Measurements from ENCODE around the gene NTM. TPM values are rescaled to one million over a fixed set of nuclear protein-coding genes. Genes with fewer than 3 reads are reported as not detected.
A peak's percentile ranks its signal among the peaks of the same experiment; 100 is the strongest.

NTM gene
- total RNA-seq, 8 experiments from 2014 or later, result 0.80 to 169 (median 18.6) TPM

DNA sequence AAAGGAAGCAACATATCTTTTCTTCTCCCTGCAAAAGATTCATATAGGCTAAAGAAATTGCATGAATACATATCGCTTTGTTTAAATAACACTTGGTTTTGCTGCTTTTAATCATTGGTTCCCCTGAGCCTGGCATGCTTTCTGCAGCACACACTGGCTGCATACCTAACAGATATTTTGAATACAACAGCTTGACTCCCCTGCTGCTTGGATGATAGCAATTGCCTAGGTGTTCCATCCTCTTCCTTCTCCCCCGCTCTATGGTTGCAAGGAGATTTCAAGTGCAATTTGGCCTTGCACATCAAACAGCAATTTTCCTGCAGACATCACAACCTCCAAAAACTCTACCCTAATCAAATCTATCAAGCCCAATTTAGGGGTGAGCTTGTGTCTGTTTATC lies 430.0 kb downstream of the NTM start:
- no peak for ATAC-seq (replicated peaks in 6 of 8)
- Histone ChIP-seq H3K27ac (no peak overlapping the region), H3K4me3 (no peak overlapping the region), H3K4me1 (replicated peaks in 1 of 2) (peaks cover 21 to 42% of the 10 kb centered on the region in 2 donors)
- in situ Hi-C loops (cut with MboI; ENCODE audit: low pct_unique_long_range_greater_than_20kb in 2 of 9, low sequenced_read_pairs in 9 of 9, unreplicated experiment in 9 of 9), result no loop called here
- 63 to 100% (median 89%) methylated on average over 1 to 2 of the region's 2 CpGs; no CpG with 5 or more reads in 3 of the 10 experiments for WGBS, 10 experiments

- H3K27ac ChIP-seq, result peak overlapping the region; percentile 68 to 83
- peaks cover 21 to 45% of the 10 kb centered on the region in 2 donors for H3K4me1 ChIP-seq (replicated peaks in 1 of 2)
- in situ Hi-C loops (cut with MboI; ENCODE audit: low pct_unique_long_range_greater_than_20kb in 2 of 9, low sequenced_read_pairs in 9 of 9, unreplicated experiment in 9 of 9), result no loop called here
- peak in 5 of 8 experiments; percentile 89 to 94 (median 93) for ATAC-seq (replicated peaks in 6 of 8)
- WGBS, 10 experiments, result 0 to 49% (median 6%) methylated on average over 1 to 5 of the region's 9 CpGs; no CpG with 5 or more reads in 2 of the 10 experiments
- H3K4me3 ChIP-seq, result no peak overlapping the region
These were observed 432.2 kb downstream of the NTM start for GRCh38 chr11:131802440-131803115.

DNA sequence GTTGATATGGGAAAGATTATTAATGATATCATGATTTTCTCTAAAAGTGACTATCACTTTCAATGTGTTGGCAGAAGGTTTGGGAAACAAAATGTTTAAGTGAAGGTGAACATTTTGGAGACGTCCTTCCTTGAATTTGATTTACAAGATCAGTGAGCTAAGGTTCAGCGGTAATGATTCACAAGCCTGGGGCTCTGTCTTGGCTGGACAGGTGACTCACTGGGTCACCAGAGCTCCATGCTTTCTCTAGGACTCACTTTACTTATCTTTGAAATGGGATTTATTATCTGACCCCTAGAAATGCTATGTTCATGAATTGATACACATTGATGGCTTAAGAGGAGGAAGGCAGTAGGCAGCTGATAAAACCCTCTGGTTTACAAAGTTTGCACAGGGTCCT lies 437.5 kb downstream of the NTM start:
- in situ Hi-C loops (cut with MboI; ENCODE audit: low pct_unique_long_range_greater_than_20kb in 2 of 9, low sequenced_read_pairs in 9 of 9, unreplicated experiment in 9 of 9), result no loop called here
- H3K4me1 ChIP-seq (replicated peaks in 1 of 2), result peaks cover 26 to 50% of the 10 kb centered on the region in 2 donors
- no peak overlapping the region for H3K27ac ChIP-seq
- ATAC-seq (replicated peaks in 6 of 8), result no peak
- WGBS, 10 experiments, result 0 to 100% (median 90%) methylated on average over 1 to 2 of the region's 2 CpGs; no CpG with 5 or more reads in 4 of the 10 experiments
- no peak overlapping the region for H3K4me3 ChIP-seq

GRCh38 chr11:131808470-131808869 lies 438.1 kb downstream of the NTM start:
- WGBS, 10 experiments, result 17 to 100% (median 82%) methylated on average over 1 to 6 of the region's 6 CpGs; no CpG with 5 or more reads in 2 of the 10 experiments
- ATAC-seq (replicated peaks in 6 of 8), result peak in 5 of 8 experiments; percentile 54 to 77 (median 60)
- Histone ChIP-seq H3K4me1 (replicated peaks in 1 of 2) (peaks cover 21 to 47% of the 10 kb centered on the region in 2 donors), H3K4me3 (no peak overlapping the region), H3K27ac (no peak overlapping the region)
- in situ Hi-C loops (cut with MboI; ENCODE audit: low pct_unique_long_range_greater_than_20kb in 2 of 9, low sequenced_read_pairs in 9 of 9, unreplicated experiment in 9 of 9), result no loop called here

- H3K4me1 ChIP-seq (replicated peaks in 1 of 2), result peaks cover 21 to 47% of the 10 kb centered on the region in 2 donors
- no peak overlapping the region for H3K27ac ChIP-seq
- peak in 3 of 8 experiments; percentile 17 to 25 (median 20) for ATAC-seq (replicated peaks in 6 of 8)
- in situ Hi-C loops (cut with MboI; ENCODE audit: low pct_unique_long_range_greater_than_20kb in 2 of 9, low sequenced_read_pairs in 9 of 9, unreplicated experiment in 9 of 9), result no loop called here
- WGBS, 10 experiments, result 17 to 100% (median 80%) methylated on average over 1 to 9 of the region's 11 CpGs; no CpG with 5 or more reads in 1 of the 10 experiments
- no peak overlapping the region for H3K4me3 ChIP-seq
These were observed 438.9 kb downstream of the NTM start for GRCh38 chr11:131809203-131809918.

- H3K4me3 ChIP-seq, result no peak overlapping the region
- peaks cover 21 to 47% of the 10 kb centered on the region in 2 donors for H3K4me1 ChIP-seq (replicated peaks in 1 of 2)
- ATAC-seq (replicated peaks in 6 of 8), result peak in 1 of 8 experiments; percentile 20
- WGBS, 10 experiments, result 0 to 100% (median 85%) methylated on average over 1 to 2 of the region's 3 CpGs; no CpG with 5 or more reads in 4 of the 10 experiments
- in situ Hi-C loops (cut with MboI; ENCODE audit: low pct_unique_long_range_greater_than_20kb in 2 of 9, low sequenced_read_pairs in 9 of 9, unreplicated experiment in 9 of 9), result no loop called here
- no peak overlapping the region for H3K27ac ChIP-seq
These were observed 440.1 kb downstream of the NTM start for GRCh38 chr11:131810541-131810940.

DNA sequence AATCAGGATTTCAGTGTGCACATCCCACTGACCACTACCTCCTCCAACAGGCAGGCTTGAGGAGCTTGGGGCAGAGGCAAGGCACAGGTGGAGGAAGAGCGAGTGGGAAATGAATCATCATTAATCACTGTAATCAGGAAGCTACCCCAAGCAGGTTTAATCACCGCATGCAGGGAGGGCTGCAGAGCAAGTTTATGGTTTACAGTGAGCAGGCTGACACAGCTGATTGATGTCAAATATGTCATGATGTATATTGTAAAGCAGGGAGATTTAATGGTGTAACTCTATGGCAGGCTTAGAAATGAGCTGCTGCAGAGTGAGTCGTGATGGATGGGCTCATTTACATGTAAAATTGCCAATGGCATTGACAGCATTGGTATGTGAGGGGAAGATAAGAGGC lies 441.0 kb downstream of the NTM start:
- 17 to 90% (median 54%) methylated on average over 1 to 3 of the region's 3 CpGs; no CpG with 5 or more reads in 3 of the 10 experiments for WGBS, 10 experiments
- no peak overlapping the region for H3K4me3 ChIP-seq
- peaks cover 21 to 47% of the 10 kb centered on the region in 2 donors for H3K4me1 ChIP-seq (replicated peaks in 1 of 2)
- in situ Hi-C loops (cut with MboI; ENCODE audit: low pct_unique_long_range_greater_than_20kb in 2 of 9, low sequenced_read_pairs in 9 of 9, unreplicated experiment in 9 of 9), result no loop called here
- no peak overlapping the region for H3K27ac ChIP-seq
- peak in 5 of 8 experiments; percentile 67 to 85 (median 71) for ATAC-seq (replicated peaks in 6 of 8)

DNA sequence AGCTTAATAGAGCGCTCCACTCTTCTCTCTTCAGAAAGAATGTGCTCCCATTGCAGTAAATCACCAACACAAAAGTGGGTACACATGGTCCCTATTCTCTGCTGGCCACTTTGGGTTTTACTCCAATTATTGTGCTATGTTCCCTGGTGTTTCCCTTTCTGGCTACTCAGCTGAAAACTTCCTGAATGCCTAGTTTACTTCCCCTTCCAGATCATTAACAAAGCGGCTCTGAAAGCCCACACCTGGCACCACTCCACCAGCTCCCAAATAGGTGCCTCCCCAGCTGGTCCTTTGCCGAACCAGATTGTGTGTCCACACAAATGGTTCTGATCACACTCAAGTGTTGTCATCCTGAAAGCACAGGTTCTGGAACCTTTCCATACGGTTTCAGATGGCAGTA lies 443.7 kb downstream of the NTM start:
- ATAC-seq (replicated peaks in 6 of 8), result no peak
- Histone ChIP-seq H3K4me3 (no peak overlapping the region), H3K4me1 (replicated peaks in 1 of 2) (peaks cover 10 to 22% of the 10 kb centered on the region in 2 donors), H3K27ac (no peak overlapping the region)
- in situ Hi-C loops (cut with MboI; ENCODE audit: low pct_unique_long_range_greater_than_20kb in 2 of 9, low sequenced_read_pairs in 9 of 9, unreplicated experiment in 9 of 9), result no loop called here
- WGBS, 10 experiments, result 42 to 86% (median 77%) methylated on average over 2 to 4 of the region's 4 CpGs; no CpG with 5 or more reads in 3 of the 10 experiments

- in situ Hi-C loops (cut with MboI; ENCODE audit: low pct_unique_long_range_greater_than_20kb in 2 of 9, low sequenced_read_pairs in 9 of 9, unreplicated experiment in 9 of 9), result no loop called here
- WGBS, 10 experiments, result 0 to 90% (median 80%) methylated on average over 1 to 5 of the region's 11 CpGs; no CpG with 5 or more reads in 7 of the 10 experiments
- Histone ChIP-seq H3K4me1 (replicated peaks in 1 of 2) (peaks cover 5 to 12% of the 10 kb centered on the region in 2 donors), H3K4me3 (no peak overlapping the region), H3K27ac (no peak overlapping the region)
- no peak for ATAC-seq (replicated peaks in 6 of 8)
These were observed 445.2 kb downstream of the NTM start for GRCh38 chr11:131815590-131815989.

GRCh38 chr11:131816051-131816450 lies 445.6 kb downstream of the NTM start:
- in situ Hi-C loops (cut with MboI; ENCODE audit: low pct_unique_long_range_greater_than_20kb in 2 of 9, low sequenced_read_pairs in 9 of 9, unreplicated experiment in 9 of 9), result no loop called here
- Histone ChIP-seq H3K27ac (no peak overlapping the region), H3K4me3 (no peak overlapping the region), H3K4me1 (replicated peaks in 1 of 2) (peaks cover 3 to 7% of the 10 kb centered on the region in 2 donors)
- ATAC-seq (replicated peaks in 6 of 8), result no peak
- 61 to 100% (median 94%) methylated on average over 1 to 5 of the region's 5 CpGs; no CpG with 5 or more reads in 1 of the 10 experiments for WGBS, 10 experiments

- Histone ChIP-seq H3K4me3 (no peak overlapping the region), H3K27ac (no peak overlapping the region), H3K4me1 (replicated peaks in 1 of 2) (peaks cover 9 to 10% of the 10 kb centered on the region in 2 donors)
- peak in 1 of 8 experiments; percentile 55 for ATAC-seq (replicated peaks in 6 of 8)
- 30 to 95% (median 76%) methylated on average over 1 to 6 of the region's 6 CpGs; no CpG with 5 or more reads in 4 of the 10 experiments for WGBS, 10 experiments
- in situ Hi-C loops (cut with MboI; ENCODE audit: low pct_unique_long_range_greater_than_20kb in 2 of 9, low sequenced_read_pairs in 9 of 9, unreplicated experiment in 9 of 9), result no loop called here
These were observed 447.3 kb downstream of the NTM start for GRCh38 chr11:131817687-131818188.

DNA sequence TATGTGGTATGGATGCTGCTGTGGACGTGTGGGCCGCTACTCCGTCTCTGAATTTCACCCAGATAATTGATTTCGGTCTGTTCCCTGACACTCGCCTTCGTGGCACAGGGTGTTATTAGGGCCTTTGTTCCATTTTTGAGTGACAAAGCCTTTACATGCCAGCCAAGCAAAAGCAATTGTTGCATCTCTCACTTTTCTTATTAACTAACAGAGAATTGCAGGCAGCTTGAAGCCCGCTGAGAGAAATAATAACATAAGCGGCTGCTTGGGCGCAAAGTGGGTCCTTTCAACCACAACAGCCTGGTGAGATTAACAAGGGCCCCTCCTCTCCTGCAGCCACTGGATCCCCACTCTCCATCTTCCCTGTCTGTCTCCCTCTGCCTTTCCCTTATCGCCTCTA lies 449.4 kb downstream of the NTM start:
- Histone ChIP-seq H3K4me3 (no peak overlapping the region), H3K4me1 (replicated peaks in 1 of 2) (peaks cover 13 to 23% of the 10 kb centered on the region in 2 donors), H3K27ac (no peak overlapping the region)
- in situ Hi-C loops (cut with MboI; ENCODE audit: low pct_unique_long_range_greater_than_20kb in 2 of 9, low sequenced_read_pairs in 9 of 9, unreplicated experiment in 9 of 9), result no loop called here
- no peak for ATAC-seq (replicated peaks in 6 of 8)
- 71 to 100% (median 95%) methylated on average over 1 to 9 of the region's 10 CpGs; no CpG with 5 or more reads in 3 of the 10 experiments for WGBS, 10 experiments

DNA sequence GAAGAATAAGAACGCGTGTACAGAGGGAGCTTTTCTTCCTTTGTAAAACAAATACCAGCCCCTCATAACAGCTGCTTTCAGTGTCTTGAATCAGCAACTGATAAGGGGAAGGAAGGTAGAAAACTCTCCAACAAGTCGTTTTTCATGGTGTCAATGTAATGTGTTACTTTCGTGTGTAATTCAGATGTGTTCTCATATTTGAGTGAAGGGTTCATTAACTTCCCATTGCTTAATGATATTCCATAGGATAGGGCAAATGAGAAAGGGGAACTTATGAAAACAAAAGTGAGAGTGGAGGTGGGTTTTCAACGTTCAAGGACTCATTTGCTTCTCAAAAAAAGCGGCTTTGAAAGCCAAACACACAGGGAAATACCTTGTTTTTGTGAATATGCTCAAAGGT lies 452.1 kb downstream of the NTM start:
- no peak overlapping the region for H3K4me3 ChIP-seq
- peaks cover 13 to 23% of the 10 kb centered on the region in 2 donors for H3K4me1 ChIP-seq (replicated peaks in 1 of 2)
- WGBS, 10 experiments, result 29 to 63% (median 53%) methylated on average over 3 to 6 of the region's 6 CpGs
- in situ Hi-C loops (cut with MboI; ENCODE audit: low pct_unique_long_range_greater_than_20kb in 2 of 9, low sequenced_read_pairs in 9 of 9, unreplicated experiment in 9 of 9), result no loop called here
- no peak overlapping the region for H3K27ac ChIP-seq
- ATAC-seq (replicated peaks in 6 of 8), result no peak
